OCI-LY7 (cell line): Measurements from ENCODE around the gene APBB1. TPM values are rescaled to one million over a fixed set of nuclear protein-coding genes. Genes with fewer than 3 reads are reported as not detected.

Experiments used
- BruUV-seq: library from RNA; stranded (reverse); fragments of 400-500 nt; replicated peaks from 2 replicates; lab custom pipeline; 2021; lab: Mats Ljungman, UMichigan
- CTCF ChIA-PET: fragments of 300-600 bp; sonication (Branson Sonifier 250); formaldehyde crosslinking; loops from one replicate; lab custom pipeline; 2022; ENCODE audit warnings: antibody characterized with exemption; ENCODE audit not compliant: unreplicated experiment; lab: Charles Lee
- POLR2A ChIA-PET: fragments of 300-600 bp; sonication (Branson Sonifier 250); formaldehyde crosslinking; loops from one replicate; lab custom pipeline; 2022; ENCODE audit warnings: antibody characterized with exemption; lab: Charles Lee
- DNase-seq: peaks from one replicate; pipeline ENCODE4 v3.0.0-alpha.2; 2015; ENCODE audit warnings: low spot score
- H2AFZ ChIP-seq: fragments of 200-600 bp; sonication (generic), shearing (Covaris generic); 2 replicates; pipeline ENCODE4 v1.6.1; 2014; ENCODE audit warnings: mild to moderate bottlenecking, antibody characterized with exemption, low read length, moderate library complexity
- H3K27ac ChIP-seq: fragments of 200-600 bp; sonication (generic); 2 replicates; pipeline ENCODE4 v1.5.1; 2014; ENCODE audit warnings: mixed run types, low read depth, mild to moderate bottlenecking, moderate library complexity, low read length, inconsistent platforms; ENCODE audit not compliant: poor library complexity, severe bottlenecking
- H3K36me3 ChIP-seq: fragments of 200-600 bp; sonication (generic); 2 replicates; pipeline ENCODE4 v1.6.1; 2014; ENCODE audit warnings: mild to moderate bottlenecking, antibody characterized with exemption, low read length, moderate library complexity, mixed read lengths; ENCODE audit not compliant: insufficient read depth
- H3K4me1 ChIP-seq: fragments of 200-600 bp; sonication (generic); 2 replicates; pipeline ENCODE4 v1.5.1; 2014; ENCODE audit warnings: mild to moderate bottlenecking, low read length; ENCODE audit not compliant: insufficient read depth, poor library complexity, severe bottlenecking
- H3K4me2 ChIP-seq: fragments of 200-600 bp; sonication (generic); 2 replicates; pipeline ENCODE4 v1.6.1; 2014; ENCODE audit warnings: mild to moderate bottlenecking, low read length
- H3K4me3 ChIP-seq: fragments of 200-600 bp; sonication (generic); 2 replicates; pipeline ENCODE4 v1.5.1; 2014; ENCODE audit warnings: mild to moderate bottlenecking, low read depth, low read length; ENCODE audit not compliant: poor library complexity, severe bottlenecking
- H3K79me2 ChIP-seq: fragments of 200-600 bp; sonication (generic); 2 replicates; pipeline ENCODE4 v1.6.1; 2016; ENCODE audit warnings: low read depth, mild to moderate bottlenecking, low read length, moderate library complexity, mixed read lengths; ENCODE audit not compliant: insufficient read depth
- H3K9me2 ChIP-seq: fragments of 200-600 bp; sonication (generic); 2 replicates; pipeline ENCODE4 v1.6.1; 2016; ENCODE audit warnings: mild to moderate bottlenecking, low read length, mixed read lengths; ENCODE audit not compliant: insufficient read depth
- H3K9me3 ChIP-seq: fragments of 200-600 bp; sonication (generic); 2 replicates; pipeline ENCODE4 v1.6.1; 2014; ENCODE audit warnings: mild to moderate bottlenecking, mixed run types, low read length, mixed read lengths
- H4K20me1 ChIP-seq: fragments of 200-600 bp; sonication (generic); 2 replicates; pipeline ENCODE4 v1.6.1; 2014; ENCODE audit warnings: mild to moderate bottlenecking, antibody characterized with exemption, low read length, moderate library complexity, mixed read lengths; ENCODE audit not compliant: insufficient read depth
- EZH2phosphoT487 ChIP-seq: fragments of 200-600 bp; sonication (generic); IDR thresholded peaks from 2 replicates; pipeline ENCODE4 v1.6.1; 2018; ENCODE audit warnings: low read depth, borderline replicate concordance, mild to moderate bottlenecking, mixed run types, antibody characterized with exemption, low read length, moderate library complexity, mixed read lengths
- intact Hi-C: fragments of 100-400 bp; cut with micrococcal nuclease; formaldehyde crosslinking; loops from one replicate; pipeline ENCODE4 v1.10.0; 2022; ENCODE audit not compliant: unreplicated experiment
- total RNA-seq, 2 experiments: library from RNA; depleted of rRNA in 1 of 2; stranded (reverse); fragments of >200 nt in 1 of 2; shearing (Covaris generic) in 1 of 2; gene quantifications; 2 replicates each; pipeline ENCODE4 v1.2.3, GENCODE V29; 2014 to 2022
- TF ChIP-seq, protein P1 (sequence below): fragments of 200-600 bp; sonication (generic); conservative IDR thresholded peaks from 2 replicates; pipeline ENCODE4 v1.5.1; 2014; ENCODE audit warnings: mild to moderate bottlenecking, antibody characterized with exemption, low read length, moderate library complexity, mixed read lengths

Gene APBB1
- total RNA-seq, 2 experiments from 2014 or later, result 25.5 to 30.4 TPM

DNA sequence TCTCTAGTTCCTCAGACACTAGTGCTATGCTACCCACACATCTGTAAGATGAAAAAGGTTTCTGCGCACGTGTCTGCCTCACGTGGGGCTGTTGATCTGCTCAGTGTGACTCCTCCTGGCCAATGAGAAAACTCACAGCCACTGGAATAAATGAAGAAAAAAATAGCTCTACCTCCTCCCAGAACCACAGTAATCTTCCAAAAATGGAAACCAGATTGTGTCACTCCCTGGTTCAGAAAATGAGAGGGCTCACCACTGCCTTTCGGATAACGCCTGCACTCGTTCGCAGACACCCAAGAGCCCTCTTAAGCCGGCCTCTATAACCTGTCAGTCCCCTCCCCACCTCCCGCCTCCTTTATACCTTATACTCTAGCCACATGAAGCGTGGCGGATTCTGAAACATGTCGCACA is 5.1 kb downstream of the APBB1 start:
- intact Hi-C loops, result no loop called here
- no peak overlapping the region for H3K27ac ChIP-seq
- no peak overlapping the region for H3K4me2 ChIP-seq
- peaks cover 17% of the 10 kb centered on the region; the same call in 1 of the 2 replicates for H3K36me3 ChIP-seq
- no TSS peak for BruUV-seq
- H4K20me1 ChIP-seq, result no peaks in the 10 kb centered on the region
- H3K4me3 ChIP-seq, result no peak overlapping the region
- H3K79me2 ChIP-seq, result no peaks in the 10 kb centered on the region
- H3K9me3 ChIP-seq, result no peaks in the 10 kb centered on the region
- CTCF ChIA-PET, result interaction anchor here (0.8 to 1.4 kb wide), 2 partner anchors 11 to 30 kb away, joined by 3 read pairs; no protein-coding TSS in a partner anchor
- H2AFZ ChIP-seq, result no peak overlapping the region
- H3K9me2 ChIP-seq, result no peaks in the 10 kb centered on the region
- TF ChIP-seq, protein P1, sequence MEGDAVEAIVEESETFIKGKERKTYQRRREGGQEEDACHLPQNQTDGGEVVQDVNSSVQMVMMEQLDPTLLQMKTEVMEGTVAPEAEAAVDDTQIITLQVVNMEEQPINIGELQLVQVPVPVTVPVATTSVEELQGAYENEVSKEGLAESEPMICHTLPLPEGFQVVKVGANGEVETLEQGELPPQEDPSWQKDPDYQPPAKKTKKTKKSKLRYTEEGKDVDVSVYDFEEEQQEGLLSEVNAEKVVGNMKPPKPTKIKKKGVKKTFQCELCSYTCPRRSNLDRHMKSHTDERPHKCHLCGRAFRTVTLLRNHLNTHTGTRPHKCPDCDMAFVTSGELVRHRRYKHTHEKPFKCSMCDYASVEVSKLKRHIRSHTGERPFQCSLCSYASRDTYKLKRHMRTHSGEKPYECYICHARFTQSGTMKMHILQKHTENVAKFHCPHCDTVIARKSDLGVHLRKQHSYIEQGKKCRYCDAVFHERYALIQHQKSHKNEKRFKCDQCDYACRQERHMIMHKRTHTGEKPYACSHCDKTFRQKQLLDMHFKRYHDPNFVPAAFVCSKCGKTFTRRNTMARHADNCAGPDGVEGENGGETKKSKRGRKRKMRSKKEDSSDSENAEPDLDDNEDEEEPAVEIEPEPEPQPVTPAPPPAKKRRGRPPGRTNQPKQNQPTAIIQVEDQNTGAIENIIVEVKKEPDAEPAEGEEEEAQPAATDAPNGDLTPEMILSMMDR, result no peak
- TF ChIP-seq EZH2phosphoT487, result no peak
- no peak for DNase-seq
- peaks cover 27% of the 10 kb centered on the region for H3K4me1 ChIP-seq
- POLR2A ChIA-PET, result interaction anchor here (0.8 to 1.9 kb wide), 3 partner anchors 11 to 32 kb away, joined by 3 to 8 read pairs (median 3); no protein-coding TSS in a partner anchor

DNA sequence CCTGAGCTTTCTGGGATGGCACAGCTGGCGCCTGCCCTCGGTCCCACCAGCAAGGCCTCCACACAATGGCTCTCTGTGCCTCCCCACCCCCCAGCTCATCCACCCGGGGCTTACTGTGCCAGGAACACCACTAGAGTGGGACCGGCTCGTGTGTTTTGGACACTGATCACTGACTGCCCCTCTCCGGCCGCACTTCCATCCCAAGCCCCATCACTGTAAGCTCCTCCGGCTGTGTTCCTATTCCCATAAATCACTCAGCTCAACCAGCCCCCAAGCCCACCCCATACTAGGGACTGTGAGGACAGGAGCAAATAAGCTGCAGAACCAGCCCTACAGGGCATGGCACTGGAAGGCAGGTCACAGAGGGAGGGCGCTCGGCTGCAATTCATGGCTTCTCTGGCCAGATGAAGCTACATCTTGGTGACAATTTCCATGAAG is 7.3 kb downstream of the APBB1 start:
- Histone ChIP-seq H3K36me3 (peaks cover 17% of the 10 kb centered on the region; the same call in 1 of the 2 replicates), H3K4me3 (no peak overlapping the region), H3K27ac (no peak overlapping the region), H2AFZ (no peak overlapping the region), H3K4me1 (peaks cover 23% of the 10 kb centered on the region), H3K9me3 (no peaks in the 10 kb centered on the region), H3K4me2 (no peak overlapping the region), H3K79me2 (no peaks in the 10 kb centered on the region), H4K20me1 (no peaks in the 10 kb centered on the region), H3K9me2 (no peaks in the 10 kb centered on the region)
- CTCF ChIA-PET, result no interaction called here
- POLR2A ChIA-PET, result interaction anchor here (0.7 to 1.0 kb wide), 4 partner anchors 9 to 874 kb away, joined by 3 to 4 read pairs (median 3); no protein-coding TSS in a partner anchor
- no peak for TF ChIP-seq EZH2phosphoT487
- TF ChIP-seq, protein P1, result no peak
- no TSS peak for BruUV-seq
- no peak for DNase-seq
- intact Hi-C loops, result no loop called here
